Measurements from ENCODE around the gene IFI6. TPM values are rescaled to one million over a fixed set of nuclear protein-coding genes. Genes with fewer than 3 reads are reported as not detected.

IFI6 gene
- total and polyA plus RNA-seq, 2 of the 13 experiments (the other 11 are each of a cell fraction or from before 2014, with no cell fraction given) = 12.9 to 13.2 TPM

- Histone ChIP-seq H3K27ac (ENCODE audit: extremely low read length, insufficient read depth, low read length) (no peak overlapping the region), H2AFZ (ENCODE audit: low read length) (no peak overlapping the region), H3K9me3 (ENCODE audit: low read length) (no peaks in the 10 kb centered on the region), H3K4me3 (replicated peaks in 1 of 3; ENCODE audit: insufficient read depth in 1 of 3, low read depth in 2 of 3, low read length in 3 of 3) (no peak overlapping the region), H3K79me2 (ENCODE audit: insufficient read depth, low read length) (no peaks in the 10 kb centered on the region), H3K9ac (ENCODE audit: insufficient read depth, low read depth, low read length) (no peak overlapping the region), H3K36me3 (replicated peaks in 1 of 2; ENCODE audit: control insufficient read depth in 1 of 2, insufficient read depth in 2 of 2, low read length in 2 of 2) (no peaks in the 10 kb centered on the region), H3K27me3 (ENCODE audit: control insufficient read depth in 1 of 2, insufficient read depth in 2 of 2, low read length in 2 of 2) (peaks cover 8 to 46% of the 10 kb centered on the region in 2 experiments; a peak in 4 of 5 replicates), H3K4me1 (ENCODE audit: insufficient read depth, low read length) (peaks cover 18% of the 10 kb centered on the region), H4K20me1 (ENCODE audit: insufficient read depth, low read length) (no peaks in the 10 kb centered on the region), H3K4me2 (ENCODE audit: low read depth, low read length) (no peak overlapping the region)
- intact Hi-C loops (cut with micrococcal nuclease; ENCODE audit: unreplicated experiment) (no loop called here), in situ Hi-C loops (cut with HindIII; ENCODE audit: extremely low pct_ligation_motif_present, low pct_unique_long_range_greater_than_20kb) (no loop called here)
- ChIA-PET POLR2A (no interaction called here), CTCF (ENCODE audit: low intra/inter-chr PET ratio, low total read pairs) (no interaction called here)
- FAIRE-seq (no peak), ATAC-seq (no peak), DNase-seq (ENCODE audit: low spot score) (no peak)
- BruUV-seq (replicated peaks) = no TSS peak
- TF ChIP-seq ZNF768 (CRISPR knock-in tag; IDR thresholded peaks at IDR 0.05) = peak; percentile 86
- TF ChIP-seq FOXK2 (IDR thresholded peaks at IDR 0.05) = no peak
- TF ChIP-seq MAFF (IDR thresholded peaks at IDR 0.05; ENCODE audit: low read depth, low read length) = no peak
- WGBS (ENCODE audit: low lambda C conversion rate) = 26% methylated on average over 8 of the region's 17 CpGs
Measured at GRCh38 chr1:27633640-27634176, 38.3 kb downstream of the IFI6 start.

DNA sequence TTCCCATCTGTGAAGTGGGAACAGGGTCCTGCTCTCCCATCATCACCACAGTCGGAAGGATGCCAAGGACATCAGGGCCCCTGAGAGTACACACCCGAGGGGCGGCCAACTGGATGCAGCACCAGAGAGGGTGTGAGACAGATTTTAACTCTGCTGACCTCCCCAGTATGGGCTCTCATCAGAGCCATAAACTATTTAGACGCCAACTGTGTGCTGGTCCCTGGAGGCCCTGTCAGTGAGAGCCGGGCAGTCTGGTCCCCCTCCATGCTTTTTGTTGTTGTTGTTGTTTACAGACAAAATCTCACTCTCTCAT, 38.7 kb downstream of the IFI6 start:
- FAIRE-seq = no peak
- TF ChIP-seq JUND (CRISPR knock-in tag; IDR thresholded peaks at IDR 0.05) (no peak), SMC3 (IDR thresholded peaks at IDR 0.05; ENCODE audit: low read length) (no peak), SYNCRIP (IDR thresholded peaks at IDR 0.05; ENCODE audit: insufficient read depth, low read depth, low read length) (no peak), ZBTB26 (CRISPR knock-in tag; IDR thresholded peaks at IDR 0.05; ENCODE audit: borderline replicate concordance) (no peak), ATF7 (IDR thresholded peaks at IDR 0.05) (no peak), ATF7 (CRISPR knock-in tag; IDR thresholded peaks at IDR 0.05) (no peak), ZFP37 (CRISPR knock-in tag; IDR thresholded peaks at IDR 0.05; ENCODE audit: borderline replicate concordance) (no peak), HMG20A (CRISPR knock-in tag; IDR thresholded peaks at IDR 0.05; ENCODE audit: borderline replicate concordance) (no peak), ARID4A (CRISPR knock-in tag; IDR thresholded peaks at IDR 0.05; ENCODE audit: borderline replicate concordance) (no peak), SRSF4 (IDR thresholded peaks at IDR 0.05; ENCODE audit: low read depth, low read length, poor library complexity, severe bottlenecking) (no peak), THAP7 (CRISPR knock-in tag; IDR thresholded peaks at IDR 0.05) (no peak)

More for the DNA sequence above, 38.7 kb downstream of the IFI6 start:
- in situ Hi-C loops (cut with HindIII; ENCODE audit: extremely low pct_ligation_motif_present, low pct_unique_long_range_greater_than_20kb) = no loop called here
- Histone ChIP-seq H3K79me2 (ENCODE audit: insufficient read depth, low read length) (no peaks in the 10 kb centered on the region), H3K9me3 (ENCODE audit: low read length) (no peaks in the 10 kb centered on the region), H3K27ac (ENCODE audit: extremely low read length, insufficient read depth, low read length) (no peak overlapping the region), H3K36me3 (replicated peaks in 1 of 2; ENCODE audit: control insufficient read depth in 1 of 2, insufficient read depth in 2 of 2, low read length in 2 of 2) (no peaks in the 10 kb centered on the region), H2AFZ (ENCODE audit: low read length) (no peak overlapping the region), H3K4me2 (ENCODE audit: low read depth, low read length) (no peak overlapping the region), H3K27me3 (ENCODE audit: control insufficient read depth in 1 of 2, insufficient read depth in 2 of 2, low read length in 2 of 2) (peaks cover 8 to 49% of the 10 kb centered on the region in 2 experiments; a peak in 4 of 5 replicates), H3K4me1 (ENCODE audit: insufficient read depth, low read length) (peaks cover 18% of the 10 kb centered on the region), H3K4me3 (replicated peaks in 1 of 3; ENCODE audit: insufficient read depth in 1 of 3, low read depth in 2 of 3, low read length in 3 of 3) (no peak overlapping the region), H3K9ac (ENCODE audit: insufficient read depth, low read depth, low read length) (no peak overlapping the region), H4K20me1 (ENCODE audit: insufficient read depth, low read length) (no peaks in the 10 kb centered on the region)
- CTCF ChIA-PET (ENCODE audit: low intra/inter-chr PET ratio, low total read pairs) = no interaction called here
- intact Hi-C loops (cut with micrococcal nuclease; ENCODE audit: unreplicated experiment) = no loop called here
- WGBS (ENCODE audit: low lambda C conversion rate) = 50% methylated on average over 2 of the region's 5 CpGs
- ATAC-seq (no peak), DNase-seq (ENCODE audit: low spot score) (no peak)
- no TSS peak for BruUV-seq (replicated peaks)
- POLR2A ChIA-PET = no interaction called here
